HL-60/S4 treated with retinoic acid at 250 ng/mL for 4 days and 3 days (cell line): ENCODE results near the gene DAPK1.

Experiments
- in situ Hi-C: fragments of 300-500 bp; cut with MboI; formaldehyde crosslinking; loops from 2 replicates; pipeline ENCODE4 v1.7.0; 2022; ENCODE audit warnings: low sequenced_read_pairs

DAPK1 gene

GRCh38 chr9:87564791-87565241 lies 67.1 kb downstream of the DAPK1 start:
- in situ Hi-C loops, result no loop called here

GRCh38 chr9:87567001-87567400 lies 69.3 kb downstream of the DAPK1 start:
- in situ Hi-C loops, result no loop called here

- in situ Hi-C loops, result no loop called here
Observed at GRCh38 chr9:87567571-87567970, 69.9 kb downstream of the DAPK1 start.

- in situ Hi-C loops, result no loop called here
Observed at GRCh38 chr9:87567983-87568382, 70.3 kb downstream of the DAPK1 start.

GRCh38 chr9:87568401-87568800 lies 70.7 kb downstream of the DAPK1 start:
- in situ Hi-C loops, result no loop called here

GRCh38 chr9:87569008-87569509 lies 71.4 kb downstream of the DAPK1 start:
- in situ Hi-C loops, result no loop called here

- in situ Hi-C loops, result no loop called here
Observed at GRCh38 chr9:87569518-87569917, 71.9 kb downstream of the DAPK1 start.

GRCh38 chr9:87570000-87570908 lies 72.6 kb downstream of the DAPK1 start:
- in situ Hi-C loops, result no loop called here

GRCh38 chr9:87572719-87573118 lies 75.1 kb downstream of the DAPK1 start:
- in situ Hi-C loops, result no loop called here

GRCh38 chr9:87573841-87574342 lies 76.2 kb downstream of the DAPK1 start:
- in situ Hi-C loops, result no loop called here

GRCh38 chr9:87577746-87578145 lies 80.1 kb downstream of the DAPK1 start:
- in situ Hi-C loops, result no loop called here

GRCh38 chr9:87578625-87579024 lies 81.0 kb downstream of the DAPK1 start:
- in situ Hi-C loops, result no loop called here

- in situ Hi-C loops, result no loop called here
Observed at GRCh38 chr9:87579781-87580541, 82.3 kb downstream of the DAPK1 start.

GRCh38 chr9:87580941-87581438 lies 83.3 kb downstream of the DAPK1 start:
- in situ Hi-C loops, result no loop called here

- in situ Hi-C loops, result no loop called here
Observed at GRCh38 chr9:87581513-87581912, 83.8 kb downstream of the DAPK1 start.

- in situ Hi-C loops, result no loop called here
Observed at GRCh38 chr9:87581949-87582637, 84.4 kb downstream of the DAPK1 start.

- in situ Hi-C loops, result no loop called here
Observed at GRCh38 chr9:87584326-87584725, 86.7 kb downstream of the DAPK1 start.

- in situ Hi-C loops, result no loop called here
Observed at GRCh38 chr9:87585123-87585855, 87.6 kb downstream of the DAPK1 start.

GRCh38 chr9:87586731-87587355 lies 89.2 kb downstream of the DAPK1 start:
- in situ Hi-C loops, result no loop called here

GRCh38 chr9:87587356-87587745 lies 89.7 kb downstream of the DAPK1 start:
- in situ Hi-C loops, result no loop called here
